IMR-90 (cell line): Measurements from ENCODE around the gene CELSR1. TPM values are rescaled to one million over a fixed set of nuclear protein-coding genes. Genes with fewer than 3 reads are reported as not detected.

Experiments used
- ATAC-seq: fragments of 200-7000 bp; cut with Tn5 transposase; 2 replicates; pipeline ENCODE4 v1.9.1; 2020; ENCODE audit warnings: low read depth, mild to moderate bottlenecking, moderate library complexity
- BruUV-seq: library from RNA; stranded (reverse); fragments of 400-500 nt; replicated peaks from 2 replicates; lab custom pipeline; 2021; lab: Mats Ljungman, UMichigan
- CTCF ChIA-PET: fragments of 300-600 bp; formaldehyde crosslinking; extraction: SDS; loops from one replicate; lab custom pipeline; 2021; ENCODE audit warnings: antibody characterized with exemption; lab: Yijun Ruan, JAX
- POLR2A ChIA-PET: fragments of 300-600 bp; sonication (Branson Sonifier 250); formaldehyde crosslinking; loops from one replicate; lab custom pipeline; 2022; ENCODE audit warnings: antibody characterized with exemption; ENCODE audit not compliant: unreplicated experiment; lab: Charles Lee
- DNase-seq: peaks from one replicate; pipeline ENCODE4 v3.0.0; 2013
- H2AFZ ChIP-seq: replicated peaks from 2 replicates; pipeline ENCODE3; 2013; ENCODE audit warnings: low read length, mild to moderate bottlenecking; ENCODE audit not compliant: poor library complexity
- H2AK5ac ChIP-seq: 2 replicates; pipeline ENCODE4 v1.6.1; 2013; ENCODE audit warnings: low read depth, low read length, inconsistent platforms
- H2AK9ac ChIP-seq: replicated peaks from 2 replicates; pipeline ENCODE3; 2013; ENCODE audit warnings: mild to moderate bottlenecking, low read depth, low read length, moderate library complexity; ENCODE audit not compliant: poor library complexity
- H2BK120ac ChIP-seq: 2 replicates; pipeline ENCODE4 v1.6.1; 2013; ENCODE audit warnings: low read depth, low read length, inconsistent platforms
- H2BK15ac ChIP-seq: 3 replicates; pipeline ENCODE4 v1.6.1; 2013; ENCODE audit warnings: low read depth, low read length, inconsistent platforms
- H2BK20ac ChIP-seq: 2 replicates; pipeline ENCODE4 v1.6.1; 2013; ENCODE audit warnings: low read depth, mild to moderate bottlenecking, inconsistent platforms, low read length, moderate library complexity
- H2BK5ac ChIP-seq: 2 replicates; pipeline ENCODE4 v1.6.1; 2013; ENCODE audit warnings: mild to moderate bottlenecking, low read depth, low read length, inconsistent platforms; ENCODE audit not compliant: poor library complexity, severe bottlenecking
- H3K14ac ChIP-seq: replicated peaks from 2 replicates; pipeline ENCODE4 v1.6.1; 2013; ENCODE audit warnings: low read depth, low read length, inconsistent platforms
- H3K18ac ChIP-seq: 2 replicates; pipeline ENCODE4 v1.6.1; 2013; ENCODE audit warnings: low read depth, low read length, control low read depth
- H3K23ac ChIP-seq: 2 replicates; pipeline ENCODE4 v1.6.1; 2013; ENCODE audit warnings: low read depth, low read length, inconsistent platforms
- H3K27ac ChIP-seq: 2 replicates; pipeline ENCODE4 v1.5.1; 2013; ENCODE audit warnings: mild to moderate bottlenecking, control low read depth, low read length; ENCODE audit not compliant: insufficient read depth
- H3K27me3 ChIP-seq: 2 replicates; pipeline ENCODE4 v1.6.1; 2013; ENCODE audit warnings: low read length; ENCODE audit not compliant: control insufficient read depth, insufficient read depth
- H3K36me3 ChIP-seq: 2 replicates; pipeline ENCODE4 v1.6.1; 2013; ENCODE audit warnings: low read length, mixed read lengths; ENCODE audit not compliant: control insufficient read depth, insufficient read depth
- H3K4ac ChIP-seq: 2 replicates; pipeline ENCODE4 v1.6.1; 2013; ENCODE audit warnings: low read depth, low read length, inconsistent platforms
- H3K4me1 ChIP-seq: 2 replicates; pipeline ENCODE4 v1.6.1; 2013; ENCODE audit warnings: low read length, mixed read lengths; ENCODE audit not compliant: control insufficient read depth, insufficient read depth
- H3K4me2 ChIP-seq: 2 replicates; pipeline ENCODE4 v1.6.1; 2013; ENCODE audit warnings: low read depth, mild to moderate bottlenecking, control low read depth, low read length, moderate library complexity
- H3K4me3 ChIP-seq: 2 replicates; pipeline ENCODE4 v1.5.1; 2013; ENCODE audit warnings: low read depth, mild to moderate bottlenecking, control low read depth, low read length, moderate library complexity; ENCODE audit not compliant: insufficient read depth
- H3K56ac ChIP-seq: 2 replicates; pipeline ENCODE4 v1.6.1; 2013; ENCODE audit warnings: low read length, inconsistent platforms; ENCODE audit not compliant: insufficient read depth; ENCODE audit errors: extremely low read depth
- H3K79me1 ChIP-seq, 2 experiments: 2 replicates each; pipeline ENCODE4 v1.6.1; 2013; ENCODE audit warnings: low read length in 2 of 2, inconsistent platforms in 1 of 2, low read depth in 1 of 2
- H3K9ac ChIP-seq: 2 replicates; pipeline ENCODE4 v1.6.1; 2013; ENCODE audit warnings: low read depth, low read length, control low read depth
- H3K9me1 ChIP-seq: 2 replicates; pipeline ENCODE4 v1.6.1; 2013; ENCODE audit warnings: low read length, inconsistent platforms; ENCODE audit not compliant: insufficient read depth
- H3K9me3 ChIP-seq: 2 replicates; pipeline ENCODE4 v1.6.1; 2013; ENCODE audit warnings: low read length; ENCODE audit not compliant: control insufficient read depth, insufficient read depth
- H4K20me1 ChIP-seq: 2 replicates; pipeline ENCODE4 v1.6.1; 2013; ENCODE audit warnings: low read length, inconsistent platforms; ENCODE audit not compliant: insufficient read depth
- H4K5ac ChIP-seq: 2 replicates; pipeline ENCODE4 v1.6.1; 2013; ENCODE audit warnings: mild to moderate bottlenecking, low read depth, low read length, control low read depth
- H4K8ac ChIP-seq, 2 experiments: 2 replicates each; pipeline ENCODE4 v1.6.1; 2013; ENCODE audit warnings: low read depth in 2 of 2, low read length in 2 of 2, control low read depth in 1 of 2, inconsistent platforms in 1 of 2
- H4K91ac ChIP-seq: 2 replicates; pipeline ENCODE4 v1.6.1; 2013; ENCODE audit warnings: low read depth, low read length, inconsistent platforms; ENCODE audit not compliant: insufficient read depth
- BHLHE40 ChIP-seq: fragments of 150-350 bp; IDR thresholded peaks from 2 replicates; pipeline ENCODE4 v1.6.1; 2016; ENCODE audit warnings: mild to moderate bottlenecking, low read depth, low read length
- CEBPB ChIP-seq: IDR thresholded peaks from 2 replicates; pipeline ENCODE4 v1.6.1; 2012; ENCODE audit warnings: low read depth, low read length, improper control_type of control experiment
- CTCF ChIP-seq: conservative IDR thresholded peaks from 2 replicates; pipeline ENCODE4 v1.5.1; 2012; ENCODE audit warnings: mild to moderate bottlenecking, low read depth, low read length, improper control_type of control experiment
- whole genome bisulfite sequencing, 2 experiments: methylation state at CpG; one replicate each; pipeline versions ENCODE4 v1.1.5 to v1.1.7; 2013; ENCODE audit warnings: missing lambda C conversion rate in 2 of 2; ENCODE audit not compliant: insufficient read length in 1 of 2; ENCODE audit errors: extremely low coverage in 2 of 2; 5-methylcytosine and 5-hydroxymethylcytosine counted together
- dilution Hi-C: fragments of 300-500 bp; cut with HindIII; formaldehyde crosslinking; loops from one replicate; pipeline ENCODE4 v1.14.3; 2018; ENCODE audit warnings: low sequenced_read_pairs; ENCODE audit not compliant: unreplicated experiment
- in situ Hi-C: fragments of 300-500 bp; cut with MboI; formaldehyde crosslinking; loops from 3 replicates; pipeline ENCODE4 v1.14.3; 2019; ENCODE audit warnings: low sequenced_read_pairs, inconsistent platforms, mixed read lengths
- intact Hi-C: fragments of 100-400 bp; cut with micrococcal nuclease; formaldehyde crosslinking; loops from 2 replicates; pipeline ENCODE4 v1.10.0; 2022
- polyA plus RNA-seq, 3 experiments: library from polyadenylated mRNA; depleted of rRNA; stranded (reverse); fragments of >200 nt; gene quantifications; 2 replicates each; pipeline ENCODE4 v1.2.3, GENCODE V29; 2012; ENCODE audit warnings: low replicate concordance in 1 of 3
- total RNA-seq: library from RNA; depleted of rRNA; stranded (reverse); fragments of >200 nt; gene quantifications from 2 replicates; pipeline ENCODE4 v1.2.3, GENCODE V29; 2012

CELSR1 gene
- total and polyA plus RNA-seq, 2 of the 4 experiments (the other 2 are of a cell fraction) = 0.36 to 0.82 TPM

- H3K4me1 ChIP-seq = no peaks in the 10 kb centered on the region
- no peak overlapping the region for H2BK15ac ChIP-seq
- no peak overlapping the region for H2AK5ac ChIP-seq
- no peak overlapping the region for H3K27ac ChIP-seq
- no peak overlapping the region for H3K23ac ChIP-seq
- no peak for DNase-seq
- H2BK20ac ChIP-seq = no peak overlapping the region
- no peak for ATAC-seq
- dilution Hi-C loops (no loop called here), in situ Hi-C loops (no loop called here), intact Hi-C loops (no loop called here)
- H3K18ac ChIP-seq = no peak overlapping the region
- H2AK9ac ChIP-seq = no peak overlapping the region
- no peaks in the 10 kb centered on the region; the same call in 1 of the 2 replicates for H3K9me1 ChIP-seq
- H3K9me3 ChIP-seq = no peaks in the 10 kb centered on the region
- no TSS peak for BruUV-seq
- no peak overlapping the region for H4K8ac ChIP-seq
- H3K56ac ChIP-seq = no peak overlapping the region
- peaks cover 15% of the 10 kb centered on the region for H3K27me3 ChIP-seq
- H2BK120ac ChIP-seq = no peak overlapping the region
- no peak overlapping the region for H3K14ac ChIP-seq
- TF ChIP-seq CTCF (no peak), BHLHE40 (no peak), CEBPB (no peak)
- H3K79me1 ChIP-seq = no peaks in the 10 kb centered on the region
- no peaks in the 10 kb centered on the region for H3K36me3 ChIP-seq
- H3K4me3 ChIP-seq = no peak overlapping the region
- H2AFZ ChIP-seq = no peak overlapping the region
- no peak overlapping the region for H3K4ac ChIP-seq
- H4K5ac ChIP-seq = no peak overlapping the region
- H4K20me1 ChIP-seq = no peaks in the 10 kb centered on the region
- H4K91ac ChIP-seq = no peak overlapping the region
- H3K9ac ChIP-seq = no peak overlapping the region
- no peak overlapping the region for H2BK5ac ChIP-seq
- H3K4me2 ChIP-seq = no peak overlapping the region
- ChIA-PET POLR2A (no interaction called here), CTCF (interaction anchor here (0.9 kb wide), 1 partner anchor 10 kb away, joined by 3 read pairs; no protein-coding TSS in a partner anchor)
- WGBS, 2 experiments = no CpG with 5 or more reads among the region's 2 CpGs
These were observed 134.9 kb downstream of the CELSR1 start for GRCh38 chr22:46402505-46402904.
